Panc1 (cell line): ENCODE results near the gene CHST8. TPM values are rescaled to one million over a fixed set of nuclear protein-coding genes. Genes with fewer than 3 reads are reported as not detected.

Experiments
- ATAC-seq: fragments of 200-7000 bp; cut with Tn5 transposase; 2 replicates; pipeline ENCODE4 v1.9.1; 2020; ENCODE audit warnings: mild to moderate bottlenecking, moderate library complexity
- BruUV-seq: library from RNA; stranded (reverse); fragments of 400-500 nt; replicated peaks from 2 replicates; lab custom pipeline; 2021; lab: Mats Ljungman, UMichigan
- CTCF ChIA-PET: fragments of 300-600 bp; sonication (Branson Sonifier 250); formaldehyde crosslinking; loops from one replicate; lab custom pipeline; 2022; ENCODE audit warnings: antibody characterized with exemption; lab: Charles Lee
- POLR2A ChIA-PET: fragments of 300-600 bp; sonication (Branson Sonifier 250); formaldehyde crosslinking; loops from one replicate; lab custom pipeline; 2022; ENCODE audit warnings: antibody characterized with exemption; lab: Charles Lee
- DNase-seq: peaks from one replicate; pipeline ENCODE4 v3.0.0-alpha.2; 2010; ENCODE audit warnings: low read depth, low spot score
- H3K27ac ChIP-seq: 2 replicates; pipeline ENCODE4 v1.5.1; 2011; ENCODE audit warnings: mild to moderate bottlenecking, low read length, inconsistent platforms
- H3K27me3 ChIP-seq: fragments of 200-500 bp; sonication (Bioruptor generic); 2 replicates; pipeline ENCODE4 v1.6.0; 2014; ENCODE audit warnings: low read length, inconsistent platforms; ENCODE audit not compliant: control insufficient read depth, insufficient read depth
- H3K36me3 ChIP-seq: fragments of 200-500 bp; sonication (Bioruptor generic); 2 replicates; pipeline ENCODE4 v1.5.1; 2014; ENCODE audit warnings: inconsistent platforms, mild to moderate bottlenecking, low read length, moderate library complexity; ENCODE audit not compliant: control insufficient read depth, insufficient read depth
- H3K4me1 ChIP-seq: 2 replicates; pipeline ENCODE4 v1.5.1; 2011; ENCODE audit warnings: inconsistent platforms, mild to moderate bottlenecking, low read length, moderate library complexity; ENCODE audit not compliant: control insufficient read depth, insufficient read depth
- H3K4me3 ChIP-seq, 2 experiments: 2 replicates each; pipeline ENCODE4 v1.5.1; 2011 to 2012; ENCODE audit warnings: low read depth in 2 of 2, low read length in 2 of 2, mild to moderate bottlenecking in 2 of 2, inconsistent platforms in 1 of 2, moderate library complexity in 1 of 2
- H3K9me3 ChIP-seq: fragments of 200-500 bp; sonication (Bioruptor generic); 2 replicates; pipeline ENCODE4 v1.5.1; 2014; ENCODE audit warnings: low read depth, mild to moderate bottlenecking, inconsistent platforms, low read length, moderate library complexity; ENCODE audit not compliant: control insufficient read depth, insufficient read depth
- POLR2AphosphoS5 ChIP-seq: IDR thresholded peaks from 2 replicates; pipeline ENCODE4 v1.6.1; 2012; ENCODE audit warnings: mild to moderate bottlenecking, low read depth, low read length, moderate library complexity
- SIN3A ChIP-seq: IDR thresholded peaks from 2 replicates; pipeline ENCODE4 v1.6.1; 2012; ENCODE audit warnings: low read depth, mild to moderate bottlenecking, low read length, moderate library complexity, borderline replicate concordance; ENCODE audit not compliant: insufficient read depth
- TCF7L2 ChIP-seq: IDR thresholded peaks from 2 replicates; pipeline ENCODE4 v1.6.1; 2011; ENCODE audit warnings: mild to moderate bottlenecking, low read depth, low read length, inconsistent platforms
- in situ Hi-C: cut with HindIII; loops from 2 replicates; pipeline ENCODE4 v1.10.0; 2016; ENCODE audit warnings: low sequenced_read_pairs, low pct_unique_long_range_greater_than_20kb
- intact Hi-C: fragments of 100-400 bp; cut with micrococcal nuclease; formaldehyde crosslinking; loops from one replicate; pipeline ENCODE4 v1.10.0; 2022; ENCODE audit not compliant: unreplicated experiment
- total RNA-seq: library from RNA; stranded (reverse); gene quantifications from one replicate; pipeline ENCODE4 v1.2.1, GENCODE V29; 2021; ENCODE audit not compliant: unreplicated experiment
- TF ChIP-seq, protein P1 (sequence below), 2 experiments: IDR thresholded peaks; 2 replicates each; pipeline ENCODE4 v1.6.1; 2011 to 2012; ENCODE audit warnings: low read depth in 2 of 2, control low read depth in 1 of 2, low read length in 1 of 2, mild to moderate bottlenecking in 1 of 2, moderate library complexity in 1 of 2; ENCODE audit not compliant: insufficient read depth in 1 of 2
- TF ChIP-seq, protein P2 (sequence below): fragments of 450-650 bp; IDR thresholded peaks from 2 replicates; pipeline ENCODE4 v1.5.1; 2017; ENCODE audit warnings: mild to moderate bottlenecking

Gene CHST8
- total RNA-seq, 1 experiment from 2014 or later = 0.28 TPM

DNA sequence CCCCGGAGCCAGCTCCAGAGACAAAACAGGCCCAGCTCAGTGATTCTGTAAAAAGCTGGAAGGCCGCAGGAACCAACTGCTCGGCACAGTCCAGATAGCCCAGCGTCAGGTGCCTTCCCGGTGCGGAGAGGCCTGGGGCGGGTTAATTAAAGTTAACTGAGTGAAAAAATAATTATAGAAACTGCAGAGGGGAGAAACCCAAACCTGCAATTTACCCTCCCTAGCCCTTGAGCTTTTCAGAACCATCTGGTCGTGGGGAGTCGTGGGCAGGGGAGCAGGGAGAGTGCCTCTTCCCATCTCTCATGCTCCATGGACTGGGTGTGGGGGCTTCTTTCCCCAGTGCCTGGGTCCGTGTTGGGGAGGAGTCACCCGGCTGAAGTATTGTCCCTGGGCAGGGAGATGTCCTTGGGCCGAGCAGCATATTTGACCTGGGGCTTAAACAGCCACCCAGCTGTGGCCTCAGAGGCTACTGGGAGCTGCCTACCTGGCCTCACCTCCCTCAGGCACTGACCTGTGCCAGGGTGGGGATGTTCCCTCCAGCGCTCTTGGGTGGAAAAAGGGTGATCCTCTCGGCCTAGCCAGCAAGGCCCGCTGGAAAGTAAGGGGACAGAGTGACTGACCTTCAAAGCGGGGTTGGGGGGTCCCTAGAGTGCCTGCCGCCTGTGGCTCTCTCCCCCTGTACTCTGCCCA, 65.9 kb downstream of the CHST8 start:
- no TSS peak for BruUV-seq
- DNase-seq (no peak), ATAC-seq (no peak)
- Histone ChIP-seq H3K9me3 (no peaks in the 10 kb centered on the region), H3K4me3 (no peak overlapping the region), H3K4me1 (no peaks in the 10 kb centered on the region), H3K36me3 (no peaks in the 10 kb centered on the region; the same call in 1 of the 2 replicates), H3K27ac (no peak overlapping the region), H3K27me3 (peaks cover 17% of the 10 kb centered on the region)
- TF ChIP-seq POLR2AphosphoS5 (no peak), TCF7L2 (no peak), SIN3A (no peak)
- TF ChIP-seq, protein P1, sequence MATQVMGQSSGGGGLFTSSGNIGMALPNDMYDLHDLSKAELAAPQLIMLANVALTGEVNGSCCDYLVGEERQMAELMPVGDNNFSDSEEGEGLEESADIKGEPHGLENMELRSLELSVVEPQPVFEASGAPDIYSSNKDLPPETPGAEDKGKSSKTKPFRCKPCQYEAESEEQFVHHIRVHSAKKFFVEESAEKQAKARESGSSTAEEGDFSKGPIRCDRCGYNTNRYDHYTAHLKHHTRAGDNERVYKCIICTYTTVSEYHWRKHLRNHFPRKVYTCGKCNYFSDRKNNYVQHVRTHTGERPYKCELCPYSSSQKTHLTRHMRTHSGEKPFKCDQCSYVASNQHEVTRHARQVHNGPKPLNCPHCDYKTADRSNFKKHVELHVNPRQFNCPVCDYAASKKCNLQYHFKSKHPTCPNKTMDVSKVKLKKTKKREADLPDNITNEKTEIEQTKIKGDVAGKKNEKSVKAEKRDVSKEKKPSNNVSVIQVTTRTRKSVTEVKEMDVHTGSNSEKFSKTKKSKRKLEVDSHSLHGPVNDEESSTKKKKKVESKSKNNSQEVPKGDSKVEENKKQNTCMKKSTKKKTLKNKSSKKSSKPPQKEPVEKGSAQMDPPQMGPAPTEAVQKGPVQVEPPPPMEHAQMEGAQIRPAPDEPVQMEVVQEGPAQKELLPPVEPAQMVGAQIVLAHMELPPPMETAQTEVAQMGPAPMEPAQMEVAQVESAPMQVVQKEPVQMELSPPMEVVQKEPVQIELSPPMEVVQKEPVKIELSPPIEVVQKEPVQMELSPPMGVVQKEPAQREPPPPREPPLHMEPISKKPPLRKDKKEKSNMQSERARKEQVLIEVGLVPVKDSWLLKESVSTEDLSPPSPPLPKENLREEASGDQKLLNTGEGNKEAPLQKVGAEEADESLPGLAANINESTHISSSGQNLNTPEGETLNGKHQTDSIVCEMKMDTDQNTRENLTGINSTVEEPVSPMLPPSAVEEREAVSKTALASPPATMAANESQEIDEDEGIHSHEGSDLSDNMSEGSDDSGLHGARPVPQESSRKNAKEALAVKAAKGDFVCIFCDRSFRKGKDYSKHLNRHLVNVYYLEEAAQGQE (IDR thresholded peaks at IDR 0.05; ENCODE audit: insufficient read depth in 1 of 2, low read depth in 2 of 2, low read length in 1 of 2) = no peak
- TF ChIP-seq, protein P2, sequence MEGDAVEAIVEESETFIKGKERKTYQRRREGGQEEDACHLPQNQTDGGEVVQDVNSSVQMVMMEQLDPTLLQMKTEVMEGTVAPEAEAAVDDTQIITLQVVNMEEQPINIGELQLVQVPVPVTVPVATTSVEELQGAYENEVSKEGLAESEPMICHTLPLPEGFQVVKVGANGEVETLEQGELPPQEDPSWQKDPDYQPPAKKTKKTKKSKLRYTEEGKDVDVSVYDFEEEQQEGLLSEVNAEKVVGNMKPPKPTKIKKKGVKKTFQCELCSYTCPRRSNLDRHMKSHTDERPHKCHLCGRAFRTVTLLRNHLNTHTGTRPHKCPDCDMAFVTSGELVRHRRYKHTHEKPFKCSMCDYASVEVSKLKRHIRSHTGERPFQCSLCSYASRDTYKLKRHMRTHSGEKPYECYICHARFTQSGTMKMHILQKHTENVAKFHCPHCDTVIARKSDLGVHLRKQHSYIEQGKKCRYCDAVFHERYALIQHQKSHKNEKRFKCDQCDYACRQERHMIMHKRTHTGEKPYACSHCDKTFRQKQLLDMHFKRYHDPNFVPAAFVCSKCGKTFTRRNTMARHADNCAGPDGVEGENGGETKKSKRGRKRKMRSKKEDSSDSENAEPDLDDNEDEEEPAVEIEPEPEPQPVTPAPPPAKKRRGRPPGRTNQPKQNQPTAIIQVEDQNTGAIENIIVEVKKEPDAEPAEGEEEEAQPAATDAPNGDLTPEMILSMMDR = no peak
- intact Hi-C loops = no loop called here
- in situ Hi-C loops = no loop called here
- ChIA-PET CTCF (interaction anchor here (1.6 kb wide), 1 partner anchor 257 kb away, joined by 5 read pairs; no protein-coding TSS in a partner anchor), POLR2A (no interaction called here)

DNA sequence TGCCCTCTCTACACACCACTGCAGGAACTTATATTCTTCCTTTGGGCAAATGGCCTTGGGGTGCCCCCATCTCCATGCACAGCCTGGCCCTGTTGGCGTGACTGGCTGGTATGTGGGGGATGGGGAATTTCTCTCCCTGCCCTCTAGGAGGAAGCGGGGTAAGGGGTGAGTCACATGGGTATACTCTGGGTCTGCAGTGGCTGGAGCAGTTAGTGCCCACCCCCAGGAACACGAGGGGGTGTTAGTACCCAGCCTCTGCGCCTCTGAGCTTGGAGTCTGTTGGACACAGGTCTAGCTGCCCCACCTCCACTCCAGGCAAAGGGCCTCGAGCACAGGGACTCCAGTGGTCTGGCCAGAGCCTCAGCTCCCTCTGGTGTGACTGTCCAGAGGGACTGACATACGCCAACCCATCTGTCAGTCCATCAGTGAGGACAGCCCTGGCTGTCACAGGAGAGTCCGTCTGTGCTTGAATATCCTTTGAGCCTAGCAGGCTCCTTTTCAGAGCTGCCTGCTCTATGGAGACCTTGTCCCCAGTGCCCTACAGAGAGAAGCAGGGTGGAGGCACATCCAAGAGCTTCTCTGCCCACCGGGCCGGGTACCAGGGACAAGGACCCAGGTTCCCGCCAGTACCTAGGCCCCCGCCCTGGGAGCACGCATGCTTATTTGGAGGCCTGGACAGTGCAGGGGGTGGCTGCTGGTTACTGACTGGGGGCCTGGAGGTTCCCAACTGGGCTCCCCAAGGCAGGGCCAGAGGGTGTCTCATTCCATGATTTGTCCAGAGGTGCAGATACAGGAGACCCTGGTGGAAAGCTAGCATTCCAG, 66.6 kb downstream of the CHST8 start:
- ChIA-PET CTCF (no interaction called here), POLR2A (interaction anchor here (0.5 kb wide), 1 partner anchor 90 kb away, joined by 4 read pairs; no protein-coding TSS in a partner anchor)
- no peak for ATAC-seq

More for the DNA sequence above, 66.6 kb downstream of the CHST8 start:
- Histone ChIP-seq H3K36me3 (no peaks in the 10 kb centered on the region; the same call in 1 of the 2 replicates), H3K9me3 (no peaks in the 10 kb centered on the region), H3K27me3 (peaks cover 14% of the 10 kb centered on the region), H3K4me1 (no peaks in the 10 kb centered on the region), H3K27ac (no peak overlapping the region), H3K4me3 (no peak overlapping the region)
- no peak for DNase-seq
- intact Hi-C loops = no loop called here
- TF ChIP-seq, protein P2 = no peak
- TF ChIP-seq SIN3A = no peak
- in situ Hi-C loops = no loop called here
- no TSS peak for BruUV-seq
